GM12878 (cell line): ENCODE measurements around the gene MGAT5. TPM values are rescaled to one million over a fixed set of nuclear protein-coding genes. Genes with fewer than 3 reads are reported as not detected.

Experiments
- BACH1 ChIP-seq: fragments of 450-650 bp; IDR thresholded peaks from 2 replicates; pipeline ENCODE4 v1.6.1; 2017; ENCODE audit warnings: mild to moderate bottlenecking, borderline replicate concordance
- BHLHE40 ChIP-seq, 2 experiments: fragments of 450-650 bp in 1 of 2; IDR thresholded peaks; 2 replicates each; pipeline ENCODE4 v1.6.1; 2011 to 2017; ENCODE audit warnings: low read depth in 2 of 2, borderline replicate concordance in 1 of 2, improper control_type of control experiment in 1 of 2, low read length in 1 of 2, mild to moderate bottlenecking in 1 of 2
- CEBPB ChIP-seq, 2 experiments: fragments of 150-350 bp in 1 of 2; IDR thresholded peaks; 2 replicates each; pipeline ENCODE4 v1.6.1; 2012 to 2014; ENCODE audit warnings: low read depth in 2 of 2, low read length in 2 of 2, borderline replicate concordance in 1 of 2, inconsistent platforms in 1 of 2
- CHD1 ChIP-seq: IDR thresholded peaks from 2 replicates; pipeline ENCODE4 v1.6.1; 2012; ENCODE audit warnings: low read depth, low read length, improper control_type of control experiment
- CREB1 ChIP-seq: IDR thresholded peaks from 2 replicates; pipeline ENCODE4 v1.6.1; 2012; ENCODE audit warnings: low read depth, mild to moderate bottlenecking, inconsistent platforms
- E2F4 ChIP-seq: IDR thresholded peaks from 2 replicates; pipeline ENCODE4 v1.6.1; 2012; ENCODE audit warnings: low read depth, low read length, improper control_type of control experiment
- E2F8 ChIP-seq: fragments of 450-650 bp; IDR thresholded peaks from 2 replicates; pipeline ENCODE4 v1.6.1; 2018; ENCODE audit warnings: mild to moderate bottlenecking, low read depth, moderate library complexity; ENCODE audit not compliant: partially characterized antibody
- EED ChIP-seq: sonication (generic); IDR thresholded peaks from 2 replicates; pipeline ENCODE4 v1.6.1; 2016; ENCODE audit warnings: antibody characterized with exemption, low read depth
- HDAC6 ChIP-seq: fragments of 200-600 bp; sonication (generic); IDR thresholded peaks from one replicate; pipeline ENCODE4 v1.8.0; 2017; ENCODE audit warnings: antibody characterized with exemption; ENCODE audit not compliant: unreplicated experiment
- IKZF1 ChIP-seq: fragments of 450-650 bp; conservative IDR thresholded peaks from 2 replicates; pipeline ENCODE4 v1.6.1; 2017; ENCODE audit warnings: antibody characterized with exemption, mild to moderate bottlenecking
- IRF4 ChIP-seq: IDR thresholded peaks from 2 replicates; pipeline ENCODE4 v1.6.1; 2011; ENCODE audit warnings: low read depth, low read length
- NFYA ChIP-seq: IDR thresholded peaks from 2 replicates; pipeline ENCODE4 v1.6.1; 2011; ENCODE audit warnings: low read depth, mild to moderate bottlenecking, low read length, improper control_type of control experiment, borderline replicate concordance
- NR2C1 ChIP-seq: fragments of 450-650 bp; IDR thresholded peaks from 2 replicates; pipeline ENCODE4 v1.6.1; 2017; ENCODE audit warnings: antibody characterized with exemption, mild to moderate bottlenecking, moderate library complexity
- NRF1 ChIP-seq: conservative IDR thresholded peaks from 2 replicates; pipeline ENCODE4 v1.6.1; 2011; ENCODE audit warnings: mild to moderate bottlenecking, low read depth, low read length, improper control_type of control experiment
- POLR2AphosphoS2 ChIP-seq: IDR thresholded peaks from 2 replicates; pipeline ENCODE4 v1.6.1; 2011; ENCODE audit warnings: low read depth, mild to moderate bottlenecking, low read length, improper control_type of control experiment, moderate library complexity
- RBBP5 ChIP-seq: fragments of 200-600 bp; sonication (generic); conservative IDR thresholded peaks from 2 replicates; pipeline ENCODE4 v1.6.1; 2016
- RCOR1 ChIP-seq: conservative IDR thresholded peaks from 2 replicates; pipeline ENCODE4 v1.6.1; 2012; ENCODE audit warnings: low read depth, low read length, improper control_type of control experiment
- RFX5 ChIP-seq: IDR thresholded peaks from 2 replicates; pipeline ENCODE4 v1.6.1; 2011; ENCODE audit warnings: low read depth, low read length, improper control_type of control experiment
- SMAD5 ChIP-seq: IDR thresholded peaks from 2 replicates; pipeline ENCODE4 v1.6.1; 2016; ENCODE audit warnings: antibody characterized with exemption, low read depth
- SRF ChIP-seq, 2 experiments: IDR thresholded peaks; 2 replicates each; pipeline ENCODE4 v1.6.1; 2011; ENCODE audit warnings: low read depth in 2 of 2, low read length in 2 of 2, mild to moderate bottlenecking in 1 of 2, moderate library complexity in 1 of 2
- TAF1 ChIP-seq: IDR thresholded peaks from 2 replicates; pipeline ENCODE4 v1.6.1; 2011; ENCODE audit warnings: mild to moderate bottlenecking, low read depth, low read length, borderline replicate concordance
- TBL1XR1 ChIP-seq: IDR thresholded peaks from 2 replicates; pipeline ENCODE4 v1.6.1; 2012; ENCODE audit warnings: low read depth, low read length, improper control_type of control experiment
- ZNF24 ChIP-seq: fragments of 450-650 bp; IDR thresholded peaks from 2 replicates; pipeline ENCODE4 v1.6.1; 2017; ENCODE audit warnings: antibody characterized with exemption, mild to moderate bottlenecking
- ZNF274 ChIP-seq: IDR thresholded peaks from one replicate; pipeline ENCODE4 v1.8.0; 2011; ENCODE audit not compliant: insufficient read length, insufficient read depth
- ZNF384 ChIP-seq: IDR thresholded peaks from 2 replicates; pipeline ENCODE4 v1.6.1; 2012; ENCODE audit warnings: low read depth, mild to moderate bottlenecking, low read length, improper control_type of control experiment, borderline replicate concordance
- polyA plus RNA-seq, 11 experiments: library from polyadenylated mRNA; depleted of rRNA in 4 of 11; unstranded in 6 of 11; stranded (reverse) in 5 of 11; fragments of >200 nt; fragmentation: Nextera tagmentation in 4 of 11; fragmentation: Illumina TruSeq in 1 of 11; extraction: Ambion mirVana in 4 of 11; extraction: Trizol in 1 of 11; gene quantifications; 1 replicate in 1 of 11; 2 replicates in 10 of 11; pipeline versions ENCODE4 v1.2.1 to v1.2.3, GENCODE V29; 2011 to 2016; ENCODE audit warnings: inconsistent platforms in 2 of 11, missing spikeins in 2 of 11, low read depth in 1 of 11
- total RNA-seq, 4 experiments: library from RNA; depleted of rRNA in 3 of 4; stranded (reverse); fragments of >200 nt in 3 of 4; fragmentation: Illumina TruSeq in 1 of 4; extraction: Trizol in 1 of 4; gene quantifications; 2 replicates each; pipeline versions ENCODE4 v1.2.1 to v1.2.3, GENCODE V29; 2013 to 2021
- TF ChIP-seq, protein P1 (sequence below): fragments of 450-650 bp; IDR thresholded peaks from 2 replicates; pipeline ENCODE4 v1.6.1; 2017; ENCODE audit warnings: low read depth, mild to moderate bottlenecking, moderate library complexity

MGAT5 gene
- total and polyA plus RNA-seq, 10 of the 15 experiments (the other 5 are each of a cell fraction or from before 2014, with no cell fraction given), result 4.9 to 104 (median 36.2) TPM

DNA sequence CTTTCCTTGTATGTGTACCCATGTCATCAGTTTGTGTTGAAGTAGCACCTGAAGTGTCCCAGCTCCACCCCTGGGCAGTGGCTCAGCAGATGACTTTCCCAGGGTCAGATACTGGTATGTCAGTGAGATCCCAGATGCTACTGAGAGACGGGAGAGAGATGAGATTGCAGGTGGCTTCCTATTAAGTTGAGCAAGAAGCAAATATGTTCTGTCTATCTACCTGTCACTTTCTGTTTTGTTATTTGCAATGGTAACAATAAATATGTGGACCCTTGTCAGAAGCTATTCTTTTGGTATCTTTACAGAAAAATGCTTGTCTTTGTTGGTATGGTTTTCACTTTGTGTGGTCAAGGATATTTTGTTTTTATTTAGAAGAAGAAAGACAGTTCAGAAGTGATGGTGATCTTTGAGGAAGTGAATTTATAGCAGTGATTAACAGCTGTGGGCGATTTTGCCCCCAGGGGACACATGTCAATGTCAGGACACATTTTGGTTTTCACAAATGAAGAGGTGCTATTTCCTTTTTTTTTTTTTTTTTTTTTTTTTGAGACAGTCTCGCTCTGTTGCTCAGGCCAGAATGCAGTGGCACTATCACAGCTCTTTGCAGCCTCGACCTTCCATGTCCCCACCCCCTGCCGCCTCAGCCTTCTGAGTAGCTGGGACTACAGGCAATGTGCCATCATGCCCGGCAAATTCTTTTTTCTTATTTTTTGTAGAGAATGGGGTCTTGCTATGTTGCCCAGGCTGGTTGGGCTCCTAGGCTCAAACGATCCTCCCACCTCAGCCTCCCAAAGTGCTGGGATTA is 21.4 kb downstream of the MGAT5 start (continued):
- TF ChIP-seq E2F8, result no peak
- TF ChIP-seq IRF4, result peak; percentile 80
- no peak for TF ChIP-seq RFX5
- TF ChIP-seq RBBP5, result no peak
- no peak for TF ChIP-seq E2F4
- peak; percentile 46; the same call in 1 of the 2 replicates for TF ChIP-seq ZNF24
- TF ChIP-seq RCOR1, result peak; percentile 59; the same call in 1 of the 2 replicates
- TF ChIP-seq TBL1XR1, result peak; percentile 95
- TF ChIP-seq IKZF1, result peak; percentile 69
- TF ChIP-seq ZNF384, result peak; percentile 99
- 0 out of 4 replicates have a peak, but pooled peaks of 1 of the 2 experiments have one; percentile 12 for TF ChIP-seq SRF (IDR thresholded peaks at IDR 0.05; ENCODE audit: low read depth in 2 of 2, low read length in 2 of 2)
- 0 out of 2 replicates have a peak, but pooled peaks have one; percentile 43 for TF ChIP-seq SMAD5
- no peak for TF ChIP-seq ZNF274
- no peak for TF ChIP-seq NRF1
- peak in 1 of 2 experiments; percentile 82; a peak in 1 of 4 replicates for TF ChIP-seq CEBPB (IDR thresholded peaks at IDR 0.05; ENCODE audit: borderline replicate concordance in 1 of 2, low read depth in 2 of 2, low read length in 2 of 2)
- 0 out of 2 replicates have a peak, but pooled peaks have one; percentile 67 for TF ChIP-seq EED
- no peak for TF ChIP-seq CHD1
- TF ChIP-seq BHLHE40 (IDR thresholded peaks at IDR 0.05; ENCODE audit: borderline replicate concordance in 1 of 2, low read depth in 2 of 2, low read length in 1 of 2), result peak; percentile 49 to 75; a peak in 3 of 4 replicates
- TF ChIP-seq CREB1, result peak; percentile 32; the same call in 1 of the 2 replicates
- no peak for TF ChIP-seq HDAC6
- no peak for TF ChIP-seq NFYA
- TF ChIP-seq TAF1, result no peak
- TF ChIP-seq BACH1, result 0 out of 2 replicates have a peak, but pooled peaks have one; percentile 23
- TF ChIP-seq, protein P1, sequence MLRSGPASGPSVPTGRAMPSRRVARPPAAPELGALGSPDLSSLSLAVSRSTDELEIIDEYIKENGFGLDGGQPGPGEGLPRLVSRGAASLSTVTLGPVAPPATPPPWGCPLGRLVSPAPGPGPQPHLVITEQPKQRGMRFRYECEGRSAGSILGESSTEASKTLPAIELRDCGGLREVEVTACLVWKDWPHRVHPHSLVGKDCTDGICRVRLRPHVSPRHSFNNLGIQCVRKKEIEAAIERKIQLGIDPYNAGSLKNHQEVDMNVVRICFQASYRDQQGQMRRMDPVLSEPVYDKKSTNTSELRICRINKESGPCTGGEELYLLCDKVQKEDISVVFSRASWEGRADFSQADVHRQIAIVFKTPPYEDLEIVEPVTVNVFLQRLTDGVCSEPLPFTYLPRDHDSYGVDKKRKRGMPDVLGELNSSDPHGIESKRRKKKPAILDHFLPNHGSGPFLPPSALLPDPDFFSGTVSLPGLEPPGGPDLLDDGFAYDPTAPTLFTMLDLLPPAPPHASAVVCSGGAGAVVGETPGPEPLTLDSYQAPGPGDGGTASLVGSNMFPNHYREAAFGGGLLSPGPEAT, result peak; percentile 78; the same call in 1 of the 2 replicates
- no peak for TF ChIP-seq POLR2AphosphoS2
- TF ChIP-seq NR2C1, result no peak
